ENCODE data around the gene ERN2. TPM values are rescaled to one million over a fixed set of nuclear protein-coding genes. Genes with fewer than 3 reads are reported as not detected.

The ERN2 gene
- total and polyA plus RNA-seq, 2 of the 13 experiments (the other 11 are each of a cell fraction or from before 2014, with no cell fraction given), result 2.2 to 3.5 TPM

GRCh38 chr16:23739516-23739915, 26.5 kb upstream of the ERN2 start (continued):
- TF ChIP-seq ZFP91 (CRISPR knock-in tag; IDR thresholded peaks at IDR 0.05; ENCODE audit: borderline replicate concordance) (no peak), ZNF746 (CRISPR knock-in tag; IDR thresholded peaks at IDR 0.05) (no peak), TARDBP (CRISPR knock-in tag; IDR thresholded peaks at IDR 0.05) (peak; percentile 53; the same call in 1 of the 2 replicates), AKAP8 (CRISPR knock-in tag; IDR thresholded peaks at IDR 0.05) (no peak), EP300 (IDR thresholded peaks at IDR 0.05; ENCODE audit: low read depth in 2 of 2, low read length in 2 of 2) (no peak), EP300 (CRISPR knock-in tag; IDR thresholded peaks at IDR 0.05; ENCODE audit: borderline replicate concordance) (no peak), SYNCRIP (IDR thresholded peaks at IDR 0.05; ENCODE audit: insufficient read depth, low read depth, low read length) (no peak), HNF4A (CRISPR knock-in tag; IDR thresholded peaks at IDR 0.05) (peak; percentile 59), TCF7L2 (IDR thresholded peaks at IDR 0.05; ENCODE audit: low read depth, low read length) (no peak), ZNF451 (CRISPR knock-in tag; IDR thresholded peaks at IDR 0.05) (no peak), SIX1 (CRISPR knock-in tag; IDR thresholded peaks at IDR 0.05; ENCODE audit: borderline replicate concordance) (no peak), RBFOX2 (IDR thresholded peaks at IDR 0.05; ENCODE audit: low read depth, low read length) (no peak), SIN3B (IDR thresholded peaks at IDR 0.05; ENCODE audit: low read length) (no peak), ZNF431 (CRISPR knock-in tag; IDR thresholded peaks at IDR 0.05; ENCODE audit: borderline replicate concordance, low read depth) (no peak), ZNF562 (CRISPR knock-in tag; IDR thresholded peaks at IDR 0.05; ENCODE audit: borderline replicate concordance) (no peak), HOXD1 (CRISPR knock-in tag; IDR thresholded peaks at IDR 0.05) (no peak), ZNF296 (CRISPR knock-in tag; conservative IDR thresholded peaks at IDR 0.05) (no peak), ZNF263 (CRISPR knock-in tag; IDR thresholded peaks at IDR 0.05) (no peak), MYNN (CRISPR knock-in tag; IDR thresholded peaks at IDR 0.05; ENCODE audit: low read depth) (no peak), ZEB1 (IDR thresholded peaks at IDR 0.05; ENCODE audit: insufficient replicate concordance, low read depth) (no peak), ZNF674 (CRISPR knock-in tag; IDR thresholded peaks at IDR 0.05; ENCODE audit: low read depth) (no peak), NR2F6 (IDR thresholded peaks at IDR 0.05) (no peak), NR2F6 (CRISPR knock-in tag; IDR thresholded peaks at IDR 0.05) (0 out of 2 replicates have a peak, but pooled peaks have one; percentile 24)
- TF ChIP-seq, protein P1, sequence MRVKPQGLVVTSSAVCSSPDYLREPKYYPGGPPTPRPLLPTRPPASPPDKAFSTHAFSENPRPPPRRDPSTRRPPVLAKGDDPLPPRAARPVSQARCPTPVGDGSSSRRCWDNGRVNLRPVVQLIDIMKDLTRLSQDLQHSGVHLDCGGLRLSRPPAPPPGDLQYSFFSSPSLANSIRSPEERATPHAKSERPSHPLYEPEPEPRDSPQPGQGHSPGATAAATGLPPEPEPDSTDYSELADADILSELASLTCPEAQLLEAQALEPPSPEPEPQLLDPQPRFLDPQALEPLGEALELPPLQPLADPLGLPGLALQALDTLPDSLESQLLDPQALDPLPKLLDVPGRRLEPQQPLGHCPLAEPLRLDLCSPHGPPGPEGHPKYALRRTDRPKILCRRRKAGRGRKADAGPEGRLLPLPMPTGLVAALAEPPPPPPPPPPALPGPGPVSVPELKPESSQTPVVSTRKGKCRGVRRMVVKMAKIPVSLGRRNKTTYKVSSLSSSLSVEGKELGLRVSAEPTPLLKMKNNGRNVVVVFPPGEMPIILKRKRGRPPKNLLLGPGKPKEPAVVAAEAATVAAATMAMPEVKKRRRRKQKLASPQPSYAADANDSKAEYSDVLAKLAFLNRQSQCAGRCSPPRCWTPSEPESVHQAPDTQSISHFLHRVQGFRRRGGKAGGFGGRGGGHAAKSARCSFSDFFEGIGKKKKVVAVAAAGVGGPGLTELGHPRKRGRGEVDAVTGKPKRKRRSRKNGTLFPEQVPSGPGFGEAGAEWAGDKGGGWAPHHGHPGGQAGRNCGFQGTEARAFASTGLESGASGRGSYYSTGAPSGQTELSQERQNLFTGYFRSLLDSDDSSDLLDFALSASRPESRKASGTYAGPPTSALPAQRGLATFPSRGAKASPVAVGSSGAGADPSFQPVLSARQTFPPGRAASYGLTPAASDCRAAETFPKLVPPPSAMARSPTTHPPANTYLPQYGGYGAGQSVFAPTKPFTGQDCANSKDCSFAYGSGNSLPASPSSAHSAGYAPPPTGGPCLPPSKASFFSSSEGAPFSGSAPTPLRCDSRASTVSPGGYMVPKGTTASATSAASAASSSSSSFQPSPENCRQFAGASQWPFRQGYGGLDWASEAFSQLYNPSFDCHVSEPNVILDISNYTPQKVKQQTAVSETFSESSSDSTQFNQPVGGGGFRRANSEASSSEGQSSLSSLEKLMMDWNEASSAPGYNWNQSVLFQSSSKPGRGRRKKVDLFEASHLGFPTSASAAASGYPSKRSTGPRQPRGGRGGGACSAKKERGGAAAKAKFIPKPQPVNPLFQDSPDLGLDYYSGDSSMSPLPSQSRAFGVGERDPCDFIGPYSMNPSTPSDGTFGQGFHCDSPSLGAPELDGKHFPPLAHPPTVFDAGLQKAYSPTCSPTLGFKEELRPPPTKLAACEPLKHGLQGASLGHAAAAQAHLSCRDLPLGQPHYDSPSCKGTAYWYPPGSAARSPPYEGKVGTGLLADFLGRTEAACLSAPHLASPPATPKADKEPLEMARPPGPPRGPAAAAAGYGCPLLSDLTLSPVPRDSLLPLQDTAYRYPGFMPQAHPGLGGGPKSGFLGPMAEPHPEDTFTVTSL (CRISPR knock-in tag; IDR thresholded peaks at IDR 0.05; ENCODE audit: borderline replicate concordance), result peak; percentile 51; the same call in 1 of the 2 replicates
- TF ChIP-seq, protein P2, sequence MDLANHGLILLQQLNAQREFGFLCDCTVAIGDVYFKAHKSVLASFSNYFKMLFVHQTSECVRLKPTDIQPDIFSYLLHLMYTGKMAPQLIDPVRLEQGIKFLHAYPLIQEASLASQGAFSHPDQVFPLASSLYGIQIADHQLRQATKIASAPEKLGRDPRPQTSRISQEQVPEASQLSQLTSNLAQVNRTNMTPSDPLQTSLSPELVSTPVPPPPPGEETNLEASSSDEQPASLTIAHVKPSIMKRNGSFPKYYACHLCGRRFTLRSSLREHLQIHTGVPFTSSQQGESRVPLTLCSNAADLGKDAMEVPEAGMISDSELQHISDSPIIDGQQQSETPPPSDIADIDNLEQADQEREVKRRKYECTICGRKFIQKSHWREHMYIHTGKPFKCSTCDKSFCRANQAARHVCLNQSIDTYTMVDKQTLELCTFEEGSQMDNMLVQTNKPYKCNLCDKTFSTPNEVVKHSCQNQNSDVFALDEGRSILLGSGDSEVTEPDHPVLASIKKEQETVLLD (CRISPR knock-in tag; IDR thresholded peaks at IDR 0.05; ENCODE audit: low read depth), result no peak

Data from HepG2 (cell line).